H1 (cell line): ENCODE data around the gene PDGFD. TPM values are rescaled to one million over a fixed set of nuclear protein-coding genes. Genes with fewer than 3 reads are reported as not detected.

Experiments
- CTCF ChIA-PET: fragments of 300-600 bp; sonication (Branson Sonifier 250); formaldehyde crosslinking; loops from one replicate; lab custom pipeline; 2021; ENCODE audit not compliant: partially characterized antibody; lab: Charles Lee
- POLR2A ChIA-PET: fragments of 300-600 bp; sonication (Branson Sonifier 250); formaldehyde crosslinking; loops from one replicate; lab custom pipeline; 2021; ENCODE audit warnings: inconsistent platforms; ENCODE audit not compliant: partially characterized antibody; lab: Charles Lee
- DNase-seq, 2 experiments: peaks; one replicate each; pipeline versions ENCODE4 v3.0.0 to v3.0.0-alpha.2; 2010 to 2022; ENCODE audit warnings: low spot score in 2 of 2, low read depth in 1 of 2, mixed read lengths in 1 of 2
- FAIRE-seq: peaks from 2 replicates; lab custom pipeline; 2011; peaks lifted over from hg19 to GRCh38; lab: Jason Lieb, UNC
- H2AFZ ChIP-seq: 2 replicates; pipeline ENCODE4 v1.8.1; 2012; ENCODE audit warnings: low read length, inconsistent platforms
- H2AK5ac ChIP-seq: 2 replicates; pipeline ENCODE4 v1.6.1; 2013; ENCODE audit warnings: low read depth, low read length
- H2BK120ac ChIP-seq: replicated peaks from 2 replicates; pipeline ENCODE3; 2013; ENCODE audit warnings: low read depth, low read length, inconsistent platforms
- H2BK12ac ChIP-seq: 2 replicates; pipeline ENCODE4 v1.6.1; 2013; ENCODE audit warnings: low read depth, low read length
- H2BK15ac ChIP-seq: 2 replicates; pipeline ENCODE4 v1.6.1; 2013; ENCODE audit warnings: low read length
- H2BK20ac ChIP-seq: 2 replicates; pipeline ENCODE4 v1.6.1; 2013; ENCODE audit warnings: low read length
- H2BK5ac ChIP-seq: 2 replicates; pipeline ENCODE4 v1.6.1; 2013; ENCODE audit warnings: low read depth, low read length
- H3K14ac ChIP-seq: 2 replicates; pipeline ENCODE4 v1.6.1; 2013; ENCODE audit warnings: inconsistent platforms; ENCODE audit not compliant: insufficient read length
- H3K18ac ChIP-seq: 2 replicates; pipeline ENCODE4 v1.6.1; 2013; ENCODE audit warnings: low read length; ENCODE audit errors: extremely low read depth
- H3K23ac ChIP-seq: 2 replicates; pipeline ENCODE4 v1.6.1; 2013; ENCODE audit warnings: inconsistent platforms; ENCODE audit not compliant: insufficient read length
- H3K23me2 ChIP-seq: 2 replicates; pipeline ENCODE4 v1.6.1; 2013; ENCODE audit warnings: low read depth, low read length
- H3K27ac ChIP-seq: 2 replicates; pipeline ENCODE4 v1.6.1; 2011; ENCODE audit warnings: low read depth, low read length, inconsistent platforms
- H3K27me3 ChIP-seq, 4 experiments: replicated peaks in 1 of 4; 1 replicate in 1 of 4; 2 replicates in 3 of 4; pipeline versions ENCODE4 v1.6.1 to v1.8.1; 2011 to 2013; ENCODE audit warnings: low read length in 3 of 4, mild to moderate bottlenecking in 3 of 4, inconsistent platforms in 2 of 4, mixed read lengths in 2 of 4, moderate library complexity in 1 of 4; ENCODE audit not compliant: control insufficient read depth in 3 of 4, insufficient read depth in 3 of 4; ENCODE audit errors: extremely low read depth in 1 of 4
- H3K36me3 ChIP-seq, 4 experiments: 2 replicates each; pipeline versions ENCODE4 v1.6.1 to v1.8.1; 2011 to 2013; ENCODE audit warnings: mild to moderate bottlenecking in 4 of 4, low read length in 3 of 4, moderate library complexity in 2 of 4, control low read depth in 1 of 4, inconsistent platforms in 1 of 4; ENCODE audit not compliant: insufficient read depth in 4 of 4, control insufficient read depth in 2 of 4
- H3K4ac ChIP-seq: replicated peaks from 2 replicates; pipeline ENCODE3; 2013; ENCODE audit warnings: low read length, low read depth, mixed read lengths, inconsistent platforms; ENCODE audit not compliant: insufficient read length
- H3K4me1 ChIP-seq, 4 experiments: replicated peaks in 1 of 4; 1 replicate in 1 of 4; 2 replicates in 3 of 4; pipeline versions ENCODE4 v1.6.1 to v1.8.1; 2011 to 2013; ENCODE audit warnings: low read length in 3 of 4, inconsistent platforms in 2 of 4, mixed read lengths in 1 of 4; ENCODE audit not compliant: insufficient read depth in 4 of 4, control insufficient read depth in 3 of 4
- H3K4me2 ChIP-seq, 2 experiments: 2 replicates each; pipeline versions ENCODE4 v1.6.1 to v1.8.1; 2011 to 2013; ENCODE audit warnings: low read depth in 2 of 2, low read length in 2 of 2, control low read depth in 1 of 2, inconsistent platforms in 1 of 2, mild to moderate bottlenecking in 1 of 2; ENCODE audit not compliant: insufficient read depth in 1 of 2
- H3K4me3 ChIP-seq, 4 experiments: fragments of 200-600, 300-600 bp in 1 of 4; sonication (generic), shearing (Covaris generic), sonication (Bioruptor Twin) in 1 of 4; 2 replicates each; pipeline versions ENCODE4 v1.5.1 to v1.8.1; 2011 to 2016; ENCODE audit warnings: low read length in 4 of 4, low read depth in 3 of 4, control low read depth in 2 of 4, inconsistent platforms in 2 of 4, mild to moderate bottlenecking in 2 of 4, mixed read lengths in 1 of 4, moderate library complexity in 1 of 4; ENCODE audit not compliant: insufficient read depth in 2 of 4; ENCODE audit errors: extremely low read depth in 1 of 4
- H3K56ac ChIP-seq: replicated peaks from 2 replicates; pipeline ENCODE3; 2013; ENCODE audit warnings: low read depth, mild to moderate bottlenecking, mixed read lengths, low read length, inconsistent platforms; ENCODE audit not compliant: insufficient read length
- H3K79me1 ChIP-seq: 2 replicates; pipeline ENCODE4 v1.6.1; 2013; ENCODE audit warnings: low read depth, low read length, control low read depth
- H3K79me2 ChIP-seq, 2 experiments: 2 replicates each; pipeline versions ENCODE4 v1.6.1 to v1.8.1; 2012 to 2013; ENCODE audit warnings: low read length in 2 of 2, mild to moderate bottlenecking in 2 of 2, inconsistent platforms in 1 of 2; ENCODE audit not compliant: insufficient read depth in 2 of 2, control insufficient read depth in 1 of 2
- H3K9ac ChIP-seq, 4 experiments: replicated peaks in 1 of 4; 1 replicate in 1 of 4; 2 replicates in 3 of 4; pipeline versions ENCODE4 v1.6.1 to v1.8.1; 2011 to 2013; ENCODE audit warnings: low read depth in 3 of 4, low read length in 3 of 4, control low read depth in 2 of 4, mild to moderate bottlenecking in 2 of 4, moderate library complexity in 2 of 4, inconsistent platforms in 1 of 4; ENCODE audit errors: extremely low read depth in 1 of 4
- H3K9me3 ChIP-seq, 2 experiments: 2 replicates each; pipeline versions ENCODE4 v1.6.1 to v1.8.1; 2012 to 2013; ENCODE audit warnings: mild to moderate bottlenecking in 2 of 2, moderate library complexity in 2 of 2, control low read depth in 1 of 2, inconsistent platforms in 1 of 2, low read depth in 1 of 2, low read length in 1 of 2, mixed read lengths in 1 of 2; ENCODE audit not compliant: insufficient read depth in 2 of 2
- H4K20me1 ChIP-seq, 2 experiments: replicated peaks in 1 of 2; 2 replicates each; pipeline versions ENCODE3 to v1.8.1; 2011 to 2013; ENCODE audit warnings: inconsistent platforms in 2 of 2, low read length in 2 of 2, mild to moderate bottlenecking in 1 of 2; ENCODE audit not compliant: insufficient read depth in 2 of 2, control insufficient read depth in 1 of 2
- H4K5ac ChIP-seq: 2 replicates; pipeline ENCODE4 v1.6.1; 2013; ENCODE audit warnings: low read length, low read depth, mixed read lengths, inconsistent platforms; ENCODE audit not compliant: insufficient read length
- H4K8ac ChIP-seq: 2 replicates; pipeline ENCODE4 v1.8.0; 2013; ENCODE audit warnings: mild to moderate bottlenecking, moderate library complexity, low read length, inconsistent platforms; ENCODE audit not compliant: insufficient read depth; ENCODE audit errors: extremely low read depth
- H4K91ac ChIP-seq: replicated peaks from 2 replicates; pipeline ENCODE3; 2013; ENCODE audit warnings: low read length, mixed read lengths, inconsistent platforms; ENCODE audit not compliant: insufficient read length
- NRF1 ChIP-seq: IDR thresholded peaks from 2 replicates; pipeline ENCODE4 v1.6.1; 2011; ENCODE audit warnings: mild to moderate bottlenecking, low read depth, low read length, improper control_type of control experiment
- PHF8 ChIP-seq: fragments of 200-600 bp; sonication (generic); conservative IDR thresholded peaks from 2 replicates; pipeline ENCODE4 v1.7.1; 2012; ENCODE audit warnings: low read depth, mild to moderate bottlenecking, inconsistent platforms, low read length, moderate library complexity
- SP4 ChIP-seq: IDR thresholded peaks from 2 replicates; pipeline ENCODE4 v1.6.1; 2012; ENCODE audit warnings: low read length, inconsistent platforms
- TCF12 ChIP-seq: IDR thresholded peaks from 2 replicates; pipeline ENCODE4 v1.6.1; 2011; ENCODE audit warnings: low read depth, mild to moderate bottlenecking, low read length
- WGBS, 2 experiments: shearing (Covaris generic) in 1 of 2; methylation state at CpG; one replicate each; pipeline versions ENCODE4 v1.1.6 to v1.1.7; 2013 to 2015; ENCODE audit warnings: low lambda C conversion rate in 2 of 2, mixed read lengths in 2 of 2, inconsistent platforms in 1 of 2, low coverage in 1 of 2, missing lambda C conversion rate in 1 of 2; ENCODE audit not compliant: insufficient replicate concordance in 2 of 2, insufficient coverage in 1 of 2, insufficient read length in 1 of 2; ENCODE audit errors: extremely low coverage in 1 of 2, missing lambda C conversion rate in 1 of 2; 5-methylcytosine and 5-hydroxymethylcytosine counted together
- polyA plus RNA-seq, 7 experiments: library from polyadenylated mRNA; depleted of rRNA in 3 of 7; stranded (reverse) in 5 of 7; unstranded in 2 of 7; fragments of >200 nt in 5 of 7; fragments of 200-250 nt in 2 of 7; gene quantifications; 1 replicate in 5 of 7; 2 replicates in 1 of 7; 4 replicates in 1 of 7; pipeline versions ENCODE4 v1.2.1 to v1.2.3, GENCODE V29; 2011 to 2013; ENCODE audit warnings: missing spikeins in 2 of 7, mixed read lengths in 2 of 7
- total RNA-seq: library from RNA; stranded (reverse); fragmentation: NEBNext Ultra II Directional; extraction: Animal tissue kit (Norgen Biotek cat#: 25700); gene quantifications from 2 replicates; pipeline ENCODE4 v1.2.1, GENCODE V29; 2021

Gene PDGFD
- total and polyA plus RNA-seq, 2 of the 8 experiments (the other 6 are each of a cell fraction or from before 2014, with no cell fraction given) = 1.1 to 3.9 TPM

- H3K4me1 ChIP-seq = no peaks in the 10 kb centered on the region
Observed at GRCh38 chr11:104098555-104098954, 65.4 kb downstream of the PDGFD start.

More at GRCh38 chr11:104098555-104098954, 65.4 kb downstream of the PDGFD start:
- Histone ChIP-seq H3K14ac (no peak overlapping the region), H2BK5ac (no peak overlapping the region), H2BK12ac (no peak overlapping the region), H4K5ac (no peak overlapping the region), H4K20me1 (no peaks in the 10 kb centered on the region), H3K9ac (no peak overlapping the region), H2AK5ac (no peak overlapping the region), H2AFZ (no peak overlapping the region), H3K18ac (no peak overlapping the region), H2BK15ac (no peak overlapping the region), H3K36me3 (no peaks in the 10 kb centered on the region), H4K91ac (no peak overlapping the region), H2BK120ac (no peak overlapping the region), H3K23me2 (no peaks in the 10 kb centered on the region), H4K8ac (no peak overlapping the region), H3K27ac (no peak overlapping the region), H3K56ac (no peak overlapping the region), H2BK20ac (no peak overlapping the region), H3K27me3 (no peaks in the 10 kb centered on the region), H3K4me2 (no peak overlapping the region), H3K79me2 (no peaks in the 10 kb centered on the region), H3K9me3 (no peaks in the 10 kb centered on the region), H3K4me3 (no peak overlapping the region), H3K79me1 (no peaks in the 10 kb centered on the region), H3K23ac (no peak overlapping the region), H3K4ac (no peak overlapping the region)
- ChIA-PET CTCF (no interaction called here), POLR2A (no interaction called here)
- DNase-seq = no peak
- TF ChIP-seq TCF12 (no peak), NRF1 (no peak), SP4 (no peak), PHF8 (no peak)
- FAIRE-seq = no peak
- WGBS, 2 experiments = 70% methylated on average over 3 of the region's 3 CpGs; no CpG with 5 or more reads in 1 of the 2 experiments
